T follicular helper cell (primary cell): ENCODE results near the gene ECSCR.

Experiments
- DNase-seq: peaks from one replicate; pipeline ENCODE4 v3.0.0-alpha.2; 2020; ENCODE audit warnings: low read depth

ECSCR gene

GRCh38 chr5:139474890-139475791 lies 12.6 kb upstream of the ECSCR start:
- DNase-seq = no peak

- DNase-seq = no peak
These were observed 11.0 kb upstream of the ECSCR start for GRCh38 chr5:139473565-139473964.

GRCh38 chr5:139473105-139473504 lies 10.6 kb upstream of the ECSCR start:
- DNase-seq = no peak

DNA sequence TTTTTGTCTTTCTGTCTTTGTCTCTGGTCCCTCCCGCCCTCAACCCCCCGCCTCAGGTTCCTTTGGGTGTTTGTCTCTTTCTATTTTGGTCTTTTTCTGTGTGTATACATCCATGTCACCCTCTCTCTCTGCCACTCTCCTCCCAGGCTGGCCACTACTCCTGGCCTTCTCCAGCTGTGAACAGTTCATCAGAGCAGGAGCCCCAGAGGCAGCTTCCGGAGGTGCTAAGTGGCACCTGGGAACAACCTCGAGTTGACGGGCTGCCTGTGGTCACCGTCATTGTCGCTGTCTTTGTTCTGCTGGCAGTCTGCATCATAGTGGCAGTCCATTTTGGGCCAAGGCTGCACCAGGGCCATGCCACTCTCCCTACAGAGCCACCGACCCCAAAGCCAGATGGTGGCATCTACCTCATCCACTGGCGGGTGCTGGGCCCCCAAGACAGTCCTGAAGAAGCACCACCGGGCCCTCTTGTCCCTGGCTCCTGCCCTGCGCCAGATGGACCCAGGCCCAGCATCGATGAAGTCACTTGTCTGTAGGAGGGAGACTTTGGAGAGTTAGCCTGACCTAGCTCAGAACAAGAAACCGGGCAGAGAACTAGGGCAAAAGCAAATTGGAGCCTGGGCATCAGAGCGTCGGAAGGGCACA lies 10.0 kb upstream of the ECSCR start:
- no peak for DNase-seq

GRCh38 chr5:139470821-139471300 lies 8.3 kb upstream of the ECSCR start, which contains the start of gene SMIM33:
SMIM33 (plus strand) TSS chr5:139471004; CDS start chr5:139471122, 118 bp downstream.
- DNase-seq = no peak

GRCh38 chr5:139468421-139468931 lies 5.9 kb upstream of the ECSCR start:
- DNase-seq = no peak

- DNase-seq = no peak
These were observed 845 bp downstream of the ECSCR start for GRCh38 chr5:139461698-139462097.

- DNase-seq = no peak
These were observed 1.4 kb downstream of the ECSCR start for GRCh38 chr5:139461176-139461575.

DNA sequence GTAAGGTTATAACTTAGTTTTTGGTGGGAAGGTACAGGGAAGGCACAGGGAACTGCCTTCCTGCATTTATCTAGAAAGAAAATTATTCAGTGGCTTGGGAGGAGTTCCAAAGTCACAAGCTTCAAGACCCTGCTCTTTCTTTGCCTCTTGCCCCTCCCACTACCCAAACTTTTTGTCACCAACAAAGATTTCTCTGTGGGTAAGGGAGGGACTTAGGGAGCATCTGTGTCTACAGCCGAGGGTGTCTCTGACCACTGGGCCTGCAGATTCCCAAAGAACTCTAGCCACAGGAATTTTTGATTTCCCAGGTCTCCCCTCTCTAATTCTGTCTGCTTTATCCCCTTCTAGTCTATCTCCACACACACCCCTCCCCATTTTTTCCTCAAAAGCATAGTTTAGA lies 2.1 kb downstream of the ECSCR start:
- no peak for DNase-seq

DNA sequence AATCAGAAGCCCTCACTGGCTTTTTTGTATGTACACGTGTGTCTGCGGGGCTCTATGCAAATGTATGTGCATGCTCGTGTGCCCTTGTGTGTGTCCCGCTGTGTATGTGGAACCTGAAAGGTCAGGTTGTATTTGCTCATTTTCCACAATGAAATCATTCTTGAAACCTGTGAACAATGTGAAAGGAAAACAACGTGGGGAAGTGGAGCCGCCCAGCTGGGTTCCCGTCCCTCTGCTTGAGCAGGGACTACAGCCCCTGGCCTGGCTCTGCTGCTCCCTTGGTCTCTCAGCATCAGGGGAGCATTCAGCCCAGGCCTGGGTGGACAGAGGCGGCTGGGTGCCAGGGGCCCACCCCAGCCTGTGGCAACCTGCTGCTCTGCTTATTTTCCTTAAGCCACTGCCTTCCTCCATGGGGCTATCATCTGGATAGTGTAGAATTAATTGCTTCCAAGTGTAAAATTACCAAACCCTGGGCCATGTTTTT lies 3.0 kb downstream of the ECSCR start:
- DNase-seq = no peak

GRCh38 chr5:139458580-139459407 lies 3.7 kb downstream of the ECSCR start:
- DNase-seq = peak; percentile 76

- no peak for DNase-seq
These were observed 4.8 kb downstream of the ECSCR start for GRCh38 chr5:139457653-139458306.

- no peak for DNase-seq
These were observed 5.3 kb downstream of the ECSCR start for GRCh38 chr5:139457241-139457640.

DNA sequence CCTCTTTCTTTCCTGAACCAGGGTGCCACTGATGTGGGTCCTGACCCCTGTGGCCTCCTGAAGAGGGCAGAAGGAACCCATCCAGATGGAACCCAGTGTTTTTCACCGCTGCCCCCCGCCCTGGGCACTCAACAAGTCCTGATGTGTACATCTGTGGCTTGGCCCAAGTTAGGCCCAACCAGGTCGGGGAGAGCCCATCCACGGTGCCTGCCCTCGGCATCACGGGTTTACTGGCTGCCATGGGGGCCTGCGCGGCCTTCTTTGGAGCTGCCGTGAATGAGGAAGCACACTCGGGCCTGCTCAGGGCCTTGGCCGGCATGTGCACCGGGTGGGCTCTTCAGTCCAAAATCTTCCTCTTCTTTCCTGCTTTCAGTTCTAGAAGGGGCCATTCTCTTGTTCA lies 5.8 kb downstream of the ECSCR start:
- no peak for DNase-seq

- no peak for DNase-seq
These were observed 7.8 kb downstream of the ECSCR start for GRCh38 chr5:139454568-139455290.

- no peak for DNase-seq
These were observed 8.6 kb downstream of the ECSCR start for GRCh38 chr5:139453683-139454567.

- no peak for DNase-seq
These were observed 10.5 kb downstream of the ECSCR start for GRCh38 chr5:139451878-139452660.

- DNase-seq = no peak
These were observed 11.4 kb downstream of the ECSCR start for GRCh38 chr5:139451176-139451575.
